Measurements from ENCODE around the gene IL1RL1.
"Not testable (repeated sequence)": the region's sequence is repeated elsewhere in the genome, so short reads cannot be mapped to it uniquely, and the experiment has no call there.

IL1RL1 gene

GRCh38 chr2:102291319-102292075 lies 19.9 kb upstream of the IL1RL1 start:
- DNase-seq (ENCODE audit: extremely low read depth in 1 of 2, low read depth in 1 of 2), result no peak

GRCh38 chr2:102294802-102295489 lies 16.4 kb upstream of the IL1RL1 start:
- no peak for DNase-seq (ENCODE audit: extremely low read depth in 1 of 2, low read depth in 1 of 2)

GRCh38 chr2:102295566-102295965 lies 15.8 kb upstream of the IL1RL1 start:
- DNase-seq (ENCODE audit: extremely low read depth in 1 of 2, low read depth in 1 of 2), result no peak

GRCh38 chr2:102296449-102296848 lies 14.9 kb upstream of the IL1RL1 start:
- no peak for DNase-seq (ENCODE audit: extremely low read depth in 1 of 2, low read depth in 1 of 2)

GRCh38 chr2:102297891-102298290 lies 13.5 kb upstream of the IL1RL1 start:
- no peak for DNase-seq (ENCODE audit: extremely low read depth in 1 of 2, low read depth in 1 of 2)

GRCh38 chr2:102301867-102302362 lies 9.4 kb upstream of the IL1RL1 start:
- peak in 1 of 2 donors; percentile 49 for DNase-seq (ENCODE audit: extremely low read depth in 1 of 2, low read depth in 1 of 2)

- DNase-seq (ENCODE audit: extremely low read depth in 1 of 2, low read depth in 1 of 2), result no peak
These were observed 8.9 kb upstream of the IL1RL1 start for GRCh38 chr2:102302458-102302857.

- no peak for DNase-seq (ENCODE audit: extremely low read depth in 1 of 2, low read depth in 1 of 2)
These were observed 7.8 kb upstream of the IL1RL1 start for GRCh38 chr2:102303589-102303988.

- DNase-seq (ENCODE audit: extremely low read depth in 1 of 2, low read depth in 1 of 2), result no peak
These were observed 7.1 kb upstream of the IL1RL1 start for GRCh38 chr2:102304268-102304667.

GRCh38 chr2:102304711-102305611 lies 6.4 kb upstream of the IL1RL1 start:
- DNase-seq (ENCODE audit: extremely low read depth in 1 of 2, low read depth in 1 of 2), result peak in 1 of 2 donors; percentile 34

- DNase-seq (ENCODE audit: extremely low read depth in 1 of 2, low read depth in 1 of 2), result no peak
These were observed 5.2 kb upstream of the IL1RL1 start for GRCh38 chr2:102306125-102306524.

GRCh38 chr2:102313025-102313424 lies 1.7 kb downstream of the IL1RL1 start:
- DNase-seq (ENCODE audit: extremely low read depth in 1 of 2, low read depth in 1 of 2), result no peak

GRCh38 chr2:102313471-102313870 lies 2.1 kb downstream of the IL1RL1 start:
- DNase-seq (ENCODE audit: extremely low read depth in 1 of 2, low read depth in 1 of 2), result no peak

GRCh38 chr2:102313950-102314349 lies 2.6 kb downstream of the IL1RL1 start:
- no peak for DNase-seq (ENCODE audit: extremely low read depth in 1 of 2, low read depth in 1 of 2)

GRCh38 chr2:102315921-102316320 lies 4.6 kb downstream of the IL1RL1 start:
- no peak for DNase-seq (ENCODE audit: extremely low read depth in 1 of 2, low read depth in 1 of 2)

GRCh38 chr2:102317715-102318114 lies 6.4 kb downstream of the IL1RL1 start:
- no peak for DNase-seq (ENCODE audit: extremely low read depth in 1 of 2, low read depth in 1 of 2)

GRCh38 chr2:102318437-102318836 lies 7.1 kb downstream of the IL1RL1 start:
- no peak for DNase-seq (ENCODE audit: extremely low read depth in 1 of 2, low read depth in 1 of 2)

GRCh38 chr2:102321941-102322719 lies 10.8 kb downstream of the IL1RL1 start:
- DNase-seq (ENCODE audit: extremely low read depth in 1 of 2, low read depth in 1 of 2), result no peak

GRCh38 chr2:102324914-102325313 lies 13.6 kb downstream of the IL1RL1 start:
- DNase-seq (ENCODE audit: extremely low read depth in 1 of 2, low read depth in 1 of 2), result not testable (repeated sequence)

GRCh38 chr2:102331311-102331980 lies 20.1 kb downstream of the IL1RL1 start:
- no peak for DNase-seq (ENCODE audit: extremely low read depth in 1 of 2, low read depth in 1 of 2)

All from stimulated activated CD8-positive, alpha-beta memory T cell treated with anti-CD3 and anti-CD28 coated beads, Interleukin-7, amount 100 ng/mL, for 48 hours (primary cell).